Measurements from ENCODE around the gene GNAT3.

GNAT3 gene

DNA sequence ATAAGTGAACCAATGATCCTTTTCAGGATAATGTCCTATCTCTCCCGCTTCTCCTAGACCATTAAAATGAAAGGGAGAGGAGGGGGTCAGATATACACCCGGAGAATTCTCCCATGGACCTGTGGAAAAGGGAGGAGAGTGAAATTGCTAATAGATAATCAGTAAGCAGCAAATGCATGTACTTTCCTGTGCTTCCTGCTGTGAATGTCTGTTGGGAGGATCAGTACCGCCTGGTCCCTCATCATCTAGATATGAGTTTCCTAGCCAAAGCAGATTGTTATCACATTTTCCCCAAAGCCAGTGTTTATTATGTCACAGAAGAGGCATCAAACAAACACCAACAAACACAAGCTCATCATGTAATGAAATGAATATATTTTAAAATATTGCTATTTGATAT is 96.8 kb downstream of the GNAT3 start:
- DNase-seq: no peak

- no peak for DNase-seq
Observed at GRCh38 chr7:80414331-80414730, 97.5 kb downstream of the GNAT3 start.

DNA sequence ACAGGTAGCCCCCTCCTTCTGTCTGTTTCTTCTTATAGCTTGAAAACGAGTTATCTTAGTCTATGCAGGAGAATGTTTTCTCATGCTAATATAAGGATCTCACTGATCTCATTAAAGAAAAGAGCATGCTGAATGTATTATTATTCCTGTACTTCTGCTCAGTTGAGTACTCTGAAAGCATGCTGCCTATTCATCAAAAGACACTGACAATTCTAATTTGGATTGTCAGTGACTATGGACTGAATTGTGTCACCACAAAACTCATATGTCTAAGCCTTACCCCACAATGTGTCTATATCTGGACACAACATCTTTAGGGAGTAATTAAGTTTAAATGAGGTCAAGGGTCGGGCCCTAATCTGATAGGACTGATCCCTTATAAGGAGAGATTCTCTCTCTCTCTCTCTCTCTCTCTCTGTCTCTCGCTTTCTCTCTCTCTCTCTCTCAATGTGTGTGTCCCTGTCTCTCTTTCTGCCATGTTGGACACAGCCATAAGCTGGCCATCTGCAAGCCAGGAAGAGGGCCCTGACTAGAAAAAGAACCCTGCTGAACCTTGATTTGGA is 98.4 kb downstream of the GNAT3 start:
- DNase-seq: no peak

GRCh38 chr7:80412842-80413241 is 99.0 kb downstream of the GNAT3 start:
- no peak for DNase-seq

DNA sequence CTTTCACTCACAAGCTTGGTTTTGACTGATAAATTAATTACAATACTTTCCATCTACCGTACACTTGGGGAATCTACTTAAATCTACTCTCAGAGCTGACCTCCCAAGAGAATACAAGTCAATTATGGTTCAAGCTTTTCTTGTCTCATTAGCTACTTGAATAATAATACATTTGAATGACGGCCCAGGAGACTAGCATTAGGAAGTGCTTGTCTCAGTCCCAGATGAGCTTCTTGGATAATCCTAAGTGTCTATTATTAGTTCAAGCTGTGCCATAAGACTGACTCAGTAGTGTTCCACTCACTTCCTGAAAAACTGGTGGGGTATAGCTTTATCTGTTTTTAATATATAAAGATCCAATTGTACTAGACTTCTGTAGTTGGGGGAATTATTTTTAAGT is 100.2 kb downstream of the GNAT3 start:
- DNase-seq: no peak

DNA sequence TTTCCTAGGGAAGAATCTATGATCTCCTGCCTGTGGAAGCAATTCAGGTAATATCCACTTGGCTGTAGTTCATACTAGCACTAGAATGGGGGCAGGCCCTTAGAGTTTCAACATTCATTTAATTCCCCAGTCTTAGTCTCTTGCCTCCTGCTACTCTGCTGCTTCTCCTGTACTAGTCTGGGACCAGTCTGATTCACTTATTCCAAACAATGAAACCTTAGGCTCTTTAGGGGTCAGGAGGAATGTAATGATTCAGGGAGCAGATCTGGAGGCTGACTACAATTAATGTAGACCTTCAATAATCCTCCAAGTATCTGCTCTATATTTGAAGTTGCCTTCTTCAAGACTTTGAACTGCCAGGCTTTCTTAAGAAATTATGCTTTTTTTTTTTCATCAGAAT is 101.8 kb downstream of the GNAT3 start:
- no peak for DNase-seq

Measured in cerebellar nuclear complex (tissue), 1 donor.